ENCODE results near the gene ZSCAN31.
"Not testable (repeated sequence)": the region's sequence is repeated elsewhere in the genome, so short reads cannot be mapped to it uniquely, and the experiment has no call there.

Gene ZSCAN31

GRCh38 chr6:28335564-28336283 is at the start of gene ZSCAN31:
ZSCAN31 (minus strand) TSS chr6:28336148; CDS start chr6:28329683, 6,465 bp downstream.
- DNase-seq (ENCODE audit: low spot score) = peak; percentile 21

DNA sequence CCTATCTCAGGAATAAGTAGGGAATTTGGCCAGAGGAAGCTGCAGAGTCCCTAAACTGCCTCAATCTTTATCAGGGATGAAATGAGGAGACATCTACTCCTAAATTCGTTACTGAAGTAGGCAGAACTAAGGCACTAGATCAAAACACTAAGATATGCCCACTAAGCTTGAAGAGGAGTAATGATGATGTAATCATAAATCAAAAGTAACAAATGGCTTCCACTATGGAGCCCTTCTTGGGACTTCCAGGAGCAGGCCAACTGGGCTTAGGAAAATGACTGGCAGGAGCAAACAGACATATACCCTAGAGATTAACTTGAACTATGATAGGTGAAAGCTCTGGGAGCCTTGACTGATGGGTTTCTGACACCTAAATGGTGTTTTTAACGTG is 48.2 kb upstream of the ZSCAN31 start:
- no peak for DNase-seq (ENCODE audit: low spot score)

GRCh38 chr6:28383235-28384142 is 47.5 kb upstream of the ZSCAN31 start:
- peak; percentile 45 for DNase-seq (ENCODE audit: low spot score)

DNA sequence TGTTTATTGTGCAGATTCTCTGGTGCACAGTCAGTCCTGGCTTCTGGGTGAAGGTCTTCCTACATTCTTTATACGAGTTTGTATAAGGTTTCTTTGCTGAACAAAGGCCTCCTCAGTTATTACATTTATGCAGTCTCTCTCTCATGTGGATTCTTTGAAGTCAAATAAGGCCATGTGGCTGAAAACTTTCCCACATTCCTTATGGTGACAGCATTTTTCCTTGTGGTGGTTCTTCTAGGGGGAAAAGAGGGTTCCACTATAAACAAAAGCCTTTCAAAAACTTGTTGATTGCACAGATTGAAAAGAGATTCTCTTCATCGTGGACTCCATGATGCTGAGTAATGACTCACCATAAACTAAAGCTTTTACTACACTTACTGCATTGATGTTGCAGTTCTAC is 44.4 kb upstream of the ZSCAN31 start:
- no peak for DNase-seq (ENCODE audit: low spot score)

DNA sequence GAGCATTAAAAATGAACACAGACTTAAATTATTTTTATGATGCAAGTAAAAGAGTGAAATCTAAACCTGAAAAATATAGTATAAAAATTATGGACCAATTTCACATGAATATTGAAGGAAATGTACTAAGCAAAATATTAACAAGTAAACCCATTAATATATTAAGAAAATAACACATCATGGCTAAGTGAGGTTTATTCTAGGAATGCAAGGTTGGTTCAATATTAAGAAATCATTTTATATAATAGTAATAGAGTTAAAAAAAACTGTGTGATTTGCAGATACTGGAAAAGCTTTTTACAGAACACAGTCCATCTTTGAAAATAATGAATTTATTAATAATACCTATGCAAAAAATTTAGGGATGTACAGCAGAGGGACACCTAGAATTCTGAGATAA is 42.7 kb upstream of the ZSCAN31 start:
- no peak for DNase-seq (ENCODE audit: low spot score)

- DNase-seq (ENCODE audit: low spot score) = no peak
Observed at GRCh38 chr6:28377879-28378278, 41.9 kb upstream of the ZSCAN31 start.

GRCh38 chr6:28373925-28374324 is 38.0 kb upstream of the ZSCAN31 start:
- DNase-seq (ENCODE audit: low spot score) = no peak

GRCh38 chr6:28371706-28372451 is 35.9 kb upstream of the ZSCAN31 start:
- DNase-seq (ENCODE audit: low spot score) = no peak

- no peak for DNase-seq (ENCODE audit: low spot score)
Observed at GRCh38 chr6:28371280-28371679, 35.3 kb upstream of the ZSCAN31 start.

DNA sequence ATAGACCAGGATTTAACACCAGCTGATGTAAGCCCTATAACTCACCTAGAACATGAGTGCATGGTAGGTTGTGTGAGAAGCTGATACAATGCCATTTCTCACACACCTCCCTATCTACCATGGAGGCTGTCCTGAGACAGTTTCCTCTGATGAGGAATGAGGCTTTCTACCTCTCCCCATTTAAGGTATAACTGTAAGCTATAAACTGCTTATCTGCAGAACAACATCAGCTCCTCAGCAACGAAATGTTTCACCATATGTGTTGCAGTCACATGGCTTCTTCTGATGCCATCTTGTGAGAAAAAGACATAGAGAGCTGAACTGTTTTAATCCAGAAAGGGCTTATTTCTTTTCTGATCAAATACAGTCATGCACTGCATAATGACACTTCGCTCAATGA is 34.5 kb upstream of the ZSCAN31 start:
- DNase-seq (ENCODE audit: low spot score) = no peak

DNA sequence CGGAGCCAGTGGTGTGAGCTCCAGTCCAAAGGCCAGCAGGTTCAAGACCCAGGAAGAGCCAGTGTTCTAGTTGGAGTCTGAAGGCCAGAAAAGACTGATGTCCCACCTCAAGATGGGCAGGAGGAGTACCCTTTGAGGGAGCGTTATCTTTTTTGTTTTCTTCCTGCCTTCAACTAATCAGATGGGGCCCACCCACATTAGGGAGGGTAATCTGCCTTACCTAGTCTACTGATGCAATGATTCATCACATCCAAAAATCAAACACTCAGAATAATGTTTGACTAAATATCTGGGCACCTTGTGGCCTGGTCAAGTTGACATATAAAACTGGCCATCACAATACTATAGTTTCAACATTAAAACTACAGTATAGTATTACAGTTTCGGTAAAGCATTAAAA is 33.5 kb upstream of the ZSCAN31 start:
- DNase-seq (ENCODE audit: low spot score) = no peak

DNA sequence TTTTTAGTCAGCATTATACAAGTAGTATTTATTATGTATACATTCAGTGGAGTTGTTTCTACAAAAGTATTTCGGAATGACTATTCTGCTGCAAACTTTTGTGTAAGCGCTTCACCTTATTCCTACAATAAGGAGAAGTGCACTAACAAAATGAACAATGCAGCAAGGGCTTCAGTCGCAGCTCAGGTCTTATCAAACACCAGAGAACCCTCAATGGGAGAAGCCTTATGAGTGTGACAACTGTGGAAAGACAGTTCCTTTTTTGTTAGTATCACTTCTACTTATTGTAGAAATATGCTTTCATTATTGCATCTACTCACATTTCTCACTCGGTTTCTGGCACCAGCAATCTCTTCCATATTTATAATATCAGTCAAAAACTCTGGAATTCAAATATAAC is 32.6 kb upstream of the ZSCAN31 start:
- DNase-seq (ENCODE audit: low spot score) = no peak

DNA sequence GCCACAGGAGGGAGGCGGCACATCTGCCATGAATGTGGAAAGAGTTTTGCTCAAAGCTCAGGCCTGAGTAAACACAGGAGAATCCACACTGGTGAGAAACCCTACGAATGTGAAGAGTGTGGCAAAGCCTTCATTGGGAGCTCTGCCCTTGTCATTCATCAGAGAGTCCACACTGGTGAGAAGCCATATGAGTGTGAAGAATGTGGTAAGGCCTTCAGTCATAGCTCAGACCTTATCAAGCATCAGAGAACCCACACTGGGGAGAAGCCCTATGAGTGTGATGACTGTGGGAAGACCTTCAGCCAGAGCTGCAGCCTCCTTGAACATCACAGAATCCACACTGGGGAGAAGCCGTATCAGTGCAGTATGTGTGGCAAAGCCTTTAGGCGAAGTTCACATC is 29.6 kb upstream of the ZSCAN31 start:
- DNase-seq (ENCODE audit: low spot score) = not testable (repeated sequence)

DNA sequence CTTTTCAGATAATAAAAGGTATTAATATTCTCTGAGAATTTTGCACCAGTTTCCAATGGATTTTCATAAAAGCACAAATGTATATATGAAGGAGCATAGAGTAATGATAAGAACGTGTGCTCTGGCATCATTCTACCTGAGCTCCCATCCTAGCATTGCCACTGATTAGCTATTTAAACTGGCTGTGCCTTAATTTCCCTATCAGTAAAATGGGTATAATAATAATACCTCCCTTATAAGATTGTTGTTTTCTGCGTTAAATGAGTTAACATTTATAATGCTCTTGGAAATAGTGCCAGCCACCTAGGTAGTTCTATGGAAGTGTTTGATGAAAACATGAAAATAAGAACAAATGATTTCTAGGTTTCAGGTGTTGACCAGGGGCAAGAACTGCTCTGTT is 25.0 kb upstream of the ZSCAN31 start:
- no peak for DNase-seq (ENCODE audit: low spot score)

DNA sequence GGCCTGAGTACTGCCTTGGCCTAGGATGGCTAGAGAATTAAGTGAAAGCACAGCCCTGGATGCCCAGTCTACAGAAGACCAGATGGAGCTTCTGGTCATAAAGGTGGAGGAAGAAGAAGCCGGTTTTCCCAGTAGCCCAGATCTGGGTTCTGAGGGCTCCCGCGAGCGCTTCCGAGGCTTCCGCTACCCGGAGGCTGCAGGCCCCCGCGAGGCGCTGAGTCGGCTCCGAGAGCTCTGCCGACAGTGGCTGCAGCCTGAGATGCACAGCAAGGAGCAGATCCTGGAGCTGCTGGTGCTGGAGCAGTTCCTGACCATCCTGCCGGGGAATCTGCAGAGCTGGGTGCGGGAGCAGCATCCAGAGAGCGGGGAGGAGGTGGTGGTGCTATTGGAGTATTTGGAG is 23.6 kb upstream of the ZSCAN31 start:
- not testable (repeated sequence) for DNase-seq (ENCODE audit: low spot score)

DNA sequence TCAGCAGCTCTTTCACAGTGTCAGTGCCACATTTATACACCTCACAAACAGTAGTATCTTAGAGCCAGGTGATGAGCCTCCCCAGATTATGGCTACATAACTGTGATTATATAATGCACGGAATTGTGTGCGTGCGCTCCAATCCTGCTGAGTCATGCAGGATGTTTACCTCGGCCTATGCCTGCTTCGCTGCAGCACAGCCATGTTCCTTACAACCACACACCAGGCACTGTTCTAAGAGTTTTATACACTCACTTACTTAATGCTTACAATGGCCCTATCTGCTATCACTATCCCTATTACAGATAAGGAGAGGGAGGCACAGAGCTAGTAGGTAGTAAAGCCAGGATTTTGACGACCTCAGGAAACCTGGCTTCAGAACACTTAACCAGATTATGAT is 21.1 kb upstream of the ZSCAN31 start:
- DNase-seq (ENCODE audit: low spot score) = no peak

DNA sequence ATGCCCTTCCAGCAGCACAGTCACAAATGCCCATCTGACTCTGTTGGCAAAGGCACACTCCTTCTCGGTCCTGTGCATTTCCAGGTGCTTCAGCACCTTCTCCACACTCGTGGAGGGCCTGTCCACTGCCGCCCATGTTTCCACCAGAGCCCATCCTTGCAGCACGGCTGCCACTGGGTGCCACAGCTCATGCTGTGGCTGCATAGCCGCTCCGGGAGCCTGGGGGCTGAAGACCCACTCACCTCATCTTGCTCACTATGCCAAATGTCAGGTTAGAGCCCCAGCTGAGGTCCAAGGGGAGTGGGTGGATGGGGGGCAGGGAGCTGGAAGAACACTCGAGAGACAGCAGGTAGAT is 20.7 kb upstream of the ZSCAN31 start:
- no peak for DNase-seq (ENCODE audit: low spot score)

- DNase-seq (ENCODE audit: low spot score) = peak; percentile 45
Observed at GRCh38 chr6:28355743-28356665, 20.1 kb upstream of the ZSCAN31 start.

DNA sequence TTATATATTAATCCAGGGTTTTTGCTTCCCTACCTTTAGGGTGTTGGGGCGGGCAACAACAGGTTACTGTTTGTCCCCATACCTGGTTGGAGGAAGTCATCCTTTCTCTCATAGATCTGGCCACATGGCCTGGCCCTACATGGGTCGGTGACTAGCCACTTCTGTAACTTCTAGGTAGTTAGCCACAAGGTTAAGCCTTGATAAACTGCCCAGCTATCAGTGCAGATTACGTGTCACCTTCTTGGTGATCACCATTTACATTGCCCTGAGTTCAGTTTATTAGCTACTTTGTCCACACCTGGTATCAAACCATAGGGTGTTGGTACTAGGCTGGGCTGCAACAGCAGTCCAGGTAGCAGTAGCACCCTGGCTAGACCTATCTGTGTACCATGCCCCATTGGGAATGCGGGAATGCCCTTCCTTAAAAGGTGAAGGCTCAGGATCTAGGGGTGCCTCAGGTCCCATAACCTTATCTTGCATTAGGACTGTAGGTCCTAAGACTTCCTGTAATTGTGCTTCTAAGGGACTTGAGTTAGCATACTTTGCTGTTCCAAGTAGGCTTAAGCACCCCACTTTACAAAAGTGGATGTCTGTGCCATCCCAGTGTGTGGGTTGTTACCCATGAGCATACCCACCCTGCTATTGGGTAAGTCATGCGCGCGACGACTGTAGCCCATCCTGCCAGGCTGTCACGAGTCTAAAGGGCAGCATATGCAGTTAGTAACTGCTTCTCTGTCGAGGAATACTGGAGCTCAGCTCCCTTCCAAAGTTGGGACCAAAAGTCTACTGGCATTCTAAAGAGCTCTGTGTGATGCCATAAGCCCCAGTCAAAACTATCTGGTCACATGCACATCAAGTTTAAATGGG is 19.0 kb upstream of the ZSCAN31 start:
- no peak for DNase-seq (ENCODE audit: low spot score)

- DNase-seq (ENCODE audit: low spot score) = no peak
Observed at GRCh38 chr6:28353981-28354676, 18.2 kb upstream of the ZSCAN31 start.
